GM19238 (cell line): Measurements from ENCODE around the gene ATP13A3.
"Not testable (repeated sequence)": the region's sequence is repeated elsewhere in the genome, so short reads cannot be mapped to it uniquely, and the experiment has no call there.

ENCODE experiments used
- DNase-seq: peaks from one replicate; pipeline ENCODE4 v3.0.0; 2011; ENCODE audit warnings: low spot score; ENCODE audit not compliant: insufficient read length

ATP13A3 gene

DNA sequence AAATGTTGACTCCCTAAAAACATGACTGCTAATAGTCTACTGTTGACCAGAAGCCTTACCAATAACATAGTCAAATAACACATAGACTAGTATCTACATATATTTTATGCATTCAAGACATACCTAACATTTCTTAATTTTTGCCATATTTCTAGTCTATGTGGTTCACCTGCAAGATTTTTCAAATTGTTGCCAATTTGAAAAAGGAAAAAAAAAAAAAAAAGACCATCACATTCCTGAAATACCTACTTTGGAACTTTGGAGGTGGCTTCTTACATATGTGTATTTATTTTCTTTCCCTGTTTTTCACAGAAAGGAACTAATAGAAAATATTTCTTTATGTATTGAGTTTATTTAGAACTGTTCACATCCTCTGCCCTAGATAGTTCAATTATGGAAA, 13.4 kb upstream of the ATP13A3 start:
- DNase-seq, result no peak

DNA sequence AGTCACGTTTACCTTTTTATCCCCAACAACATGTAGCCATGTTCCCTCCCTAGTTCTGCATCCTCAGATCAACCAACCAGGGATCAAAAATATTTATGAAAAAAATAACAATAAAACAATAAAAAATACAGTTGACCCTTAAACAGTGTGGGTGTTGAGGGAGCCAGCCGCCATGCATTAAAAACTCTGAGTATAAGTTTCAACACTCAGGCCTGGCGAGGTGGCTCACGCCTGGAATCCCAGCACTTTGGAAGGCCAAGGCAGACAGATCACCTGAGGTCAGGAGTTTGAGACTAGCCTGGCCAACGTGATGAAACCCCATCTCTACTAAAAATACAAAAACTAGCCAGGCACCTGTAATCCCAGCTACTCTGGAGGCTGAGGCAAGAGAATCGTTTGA, 12.7 kb upstream of the ATP13A3 start:
- DNase-seq, result not testable (repeated sequence)

DNA sequence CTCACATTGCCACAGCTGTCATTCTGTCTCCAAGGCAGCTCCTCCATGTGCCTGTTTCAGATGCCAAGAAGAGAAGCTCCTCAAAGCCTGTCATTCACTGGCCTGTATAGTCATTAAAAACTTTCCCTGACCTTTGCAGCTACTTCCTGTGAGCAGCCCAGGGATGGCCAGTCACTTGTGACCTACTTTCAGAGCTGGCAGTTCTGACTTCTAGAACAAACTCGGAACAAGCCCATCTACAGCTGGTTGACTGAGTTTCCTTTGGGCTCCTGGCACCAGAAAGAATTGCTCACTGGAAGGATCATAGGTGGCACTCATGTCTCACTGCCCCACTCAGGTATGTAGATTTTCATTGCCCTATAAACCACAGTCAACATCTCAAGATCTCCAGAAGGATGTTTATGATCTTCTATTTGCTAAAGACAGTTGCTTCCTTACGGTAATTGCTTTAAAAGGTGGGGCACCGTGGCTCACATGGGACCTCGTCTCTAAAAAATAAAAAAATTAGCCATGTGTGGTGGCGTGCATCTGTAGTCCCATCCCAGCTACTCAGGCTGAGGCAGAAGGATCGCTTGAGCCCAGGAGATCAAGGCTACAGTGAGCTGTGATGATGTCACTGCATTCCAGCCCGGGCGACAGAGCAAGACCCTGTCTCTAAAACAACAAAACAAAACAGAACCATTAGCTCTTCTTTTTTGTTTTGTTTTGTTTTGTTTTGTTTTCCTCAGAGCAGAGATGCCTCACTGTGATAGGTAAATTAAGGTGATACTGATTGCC, 11.2 kb upstream of the ATP13A3 start:
- DNase-seq, result no peak

DNA sequence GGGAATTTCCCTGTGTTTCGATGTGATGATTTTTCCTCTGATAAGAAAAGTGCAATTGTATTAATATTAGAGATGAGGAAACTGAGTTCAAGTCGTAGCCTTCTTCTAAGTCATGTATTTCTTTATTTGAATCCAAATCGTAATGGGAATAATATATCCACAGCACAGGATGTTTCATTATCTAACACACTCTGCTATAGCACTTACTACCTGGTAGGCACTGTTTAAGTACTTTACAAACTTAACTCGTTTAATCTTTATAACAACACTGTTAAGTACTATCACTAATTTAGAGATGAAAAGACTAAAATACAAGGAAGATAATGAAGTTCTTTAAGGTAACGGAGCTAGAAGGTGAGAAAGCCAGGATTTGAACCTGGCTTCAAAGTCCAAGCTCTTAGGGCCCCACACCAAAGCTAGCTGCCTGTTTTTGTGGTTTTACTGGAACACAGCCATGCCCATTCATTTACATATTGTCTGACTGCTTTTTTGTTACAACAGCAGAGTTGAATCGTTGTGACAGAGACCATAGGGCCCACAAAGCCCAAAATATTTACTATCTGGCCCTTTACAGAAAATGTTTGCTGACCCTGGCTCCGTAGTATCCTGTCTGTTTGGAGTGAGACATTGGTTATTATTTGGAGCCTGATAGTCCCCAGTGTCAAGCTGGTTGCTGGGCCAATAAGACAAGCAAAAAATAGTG, 9.6 kb upstream of the ATP13A3 start:
- no peak for DNase-seq

DNA sequence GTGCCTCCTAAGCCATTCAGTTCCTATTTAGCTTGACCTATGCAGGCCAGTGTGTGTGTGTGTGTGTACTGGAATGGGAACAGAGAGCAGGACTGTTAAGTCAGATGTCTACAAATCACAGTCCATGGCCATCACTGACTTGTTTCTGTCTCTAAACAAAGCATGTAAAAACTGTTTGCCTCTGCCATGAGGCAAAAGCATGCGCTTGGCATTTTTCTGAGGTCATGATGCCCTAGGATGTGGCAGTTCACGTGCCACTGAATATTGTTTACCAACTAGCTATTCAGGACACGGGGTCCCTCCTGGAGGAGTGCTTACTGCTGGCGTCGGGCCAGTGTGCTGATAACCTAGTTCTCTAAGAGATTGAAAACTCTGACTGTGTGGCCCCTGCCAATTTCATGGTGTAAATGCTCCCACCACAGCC, 8.2 kb upstream of the ATP13A3 start:
- DNase-seq, result no peak

DNA sequence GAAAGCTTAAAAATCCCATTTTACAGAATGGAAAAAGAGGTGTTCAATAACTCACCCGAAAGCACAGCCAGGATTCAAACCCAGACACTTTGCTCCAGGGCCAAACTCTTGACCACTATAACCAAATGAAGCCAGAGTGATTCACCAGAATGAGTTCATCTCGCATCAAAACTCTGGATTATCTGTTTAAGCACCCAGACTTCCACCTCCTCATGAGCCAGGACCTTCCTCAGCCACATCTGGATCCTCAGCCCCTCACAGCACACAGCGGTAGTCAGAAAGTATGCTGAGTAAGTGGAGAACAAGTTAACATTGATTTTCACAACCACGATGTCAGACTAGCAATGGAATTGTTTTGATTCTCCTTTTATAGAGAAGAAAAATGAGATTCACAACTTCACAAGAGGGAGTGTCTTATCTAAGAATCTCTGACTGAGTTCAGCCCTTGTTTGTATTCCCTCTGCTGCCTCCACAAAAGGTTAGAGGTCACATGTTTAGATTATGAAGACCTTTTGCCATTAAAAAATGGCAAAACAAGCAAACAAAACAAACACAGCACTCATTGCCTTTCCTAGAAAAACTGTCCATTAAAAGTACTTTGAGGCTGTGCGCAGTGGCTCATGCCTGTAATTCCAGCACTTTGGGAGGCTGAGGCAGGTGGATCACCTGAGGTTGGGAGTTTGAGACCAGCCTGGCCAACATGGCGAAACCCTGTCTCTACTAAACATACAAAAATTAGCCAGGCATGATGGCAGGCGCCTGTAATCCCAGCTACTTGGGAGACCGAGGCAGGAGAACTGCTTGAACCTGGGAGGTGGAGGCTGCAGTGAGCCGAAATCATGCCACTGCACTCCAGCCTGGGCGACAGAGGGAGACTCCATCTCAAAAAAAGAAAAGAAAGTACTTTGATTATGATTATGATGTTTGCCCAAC, 7.5 kb upstream of the ATP13A3 start:
- DNase-seq, result not testable (repeated sequence)

DNA sequence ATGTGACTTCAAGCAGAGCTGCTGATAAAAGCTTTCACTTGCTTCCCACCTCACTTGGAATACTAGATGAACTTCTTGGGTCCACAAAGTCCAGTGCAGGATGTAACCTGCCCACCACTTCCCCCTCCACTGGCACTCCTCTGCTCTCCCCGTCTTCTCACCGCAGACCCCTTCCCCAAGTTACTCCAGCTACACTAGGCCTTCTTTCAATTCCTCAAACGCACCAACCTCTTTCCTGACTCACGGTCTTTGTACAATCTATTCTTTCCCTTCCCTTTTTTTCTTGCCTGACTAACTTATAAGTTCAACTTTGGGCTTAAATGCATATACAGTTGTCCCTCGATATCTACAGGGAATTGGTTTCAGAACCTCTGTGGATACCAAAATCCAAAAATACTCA, 5.2 kb upstream of the ATP13A3 start:
- no peak for DNase-seq

DNA sequence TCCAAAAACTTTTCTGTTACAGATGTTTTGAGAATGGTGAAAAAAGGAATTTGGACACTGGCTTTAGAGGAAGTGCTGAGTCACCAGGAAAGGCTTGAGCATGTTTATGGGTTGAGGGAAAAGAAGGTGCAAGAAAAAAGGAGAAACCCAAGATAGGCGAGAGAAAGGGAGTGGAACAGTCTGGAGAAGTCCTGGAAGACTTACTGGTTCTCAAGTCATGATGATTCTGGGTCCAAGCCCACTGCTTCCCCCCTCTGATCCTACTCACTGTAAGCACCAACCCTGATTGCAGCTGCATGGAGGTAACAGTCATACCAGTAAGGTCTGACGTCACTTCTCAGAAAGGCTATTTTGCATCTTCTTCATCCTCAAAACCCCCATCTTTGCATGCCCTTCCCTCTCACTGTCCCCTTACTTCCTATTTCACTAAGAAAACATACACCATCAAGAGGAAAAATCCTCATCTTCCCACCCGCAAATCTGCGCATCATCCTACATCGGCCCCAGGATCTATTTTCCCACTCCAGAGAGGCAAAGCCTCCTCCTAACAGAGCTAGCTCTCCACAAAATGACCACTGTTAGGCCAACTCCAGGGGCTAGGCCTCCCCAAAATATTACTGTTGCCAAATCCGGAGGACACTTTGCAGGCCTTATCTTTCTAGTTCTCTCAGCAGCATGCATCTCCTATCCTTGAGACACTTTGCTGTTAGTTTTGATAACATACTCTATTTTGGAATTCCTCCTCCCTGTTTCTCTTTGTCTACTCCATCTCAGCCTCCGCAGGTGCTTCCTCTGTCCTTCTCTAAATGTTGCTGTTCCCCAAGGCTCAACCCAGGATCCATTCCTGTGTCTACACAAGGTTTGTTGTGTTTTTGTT, 3.2 kb upstream of the ATP13A3 start:
- peak; percentile 37 for DNase-seq

DNA sequence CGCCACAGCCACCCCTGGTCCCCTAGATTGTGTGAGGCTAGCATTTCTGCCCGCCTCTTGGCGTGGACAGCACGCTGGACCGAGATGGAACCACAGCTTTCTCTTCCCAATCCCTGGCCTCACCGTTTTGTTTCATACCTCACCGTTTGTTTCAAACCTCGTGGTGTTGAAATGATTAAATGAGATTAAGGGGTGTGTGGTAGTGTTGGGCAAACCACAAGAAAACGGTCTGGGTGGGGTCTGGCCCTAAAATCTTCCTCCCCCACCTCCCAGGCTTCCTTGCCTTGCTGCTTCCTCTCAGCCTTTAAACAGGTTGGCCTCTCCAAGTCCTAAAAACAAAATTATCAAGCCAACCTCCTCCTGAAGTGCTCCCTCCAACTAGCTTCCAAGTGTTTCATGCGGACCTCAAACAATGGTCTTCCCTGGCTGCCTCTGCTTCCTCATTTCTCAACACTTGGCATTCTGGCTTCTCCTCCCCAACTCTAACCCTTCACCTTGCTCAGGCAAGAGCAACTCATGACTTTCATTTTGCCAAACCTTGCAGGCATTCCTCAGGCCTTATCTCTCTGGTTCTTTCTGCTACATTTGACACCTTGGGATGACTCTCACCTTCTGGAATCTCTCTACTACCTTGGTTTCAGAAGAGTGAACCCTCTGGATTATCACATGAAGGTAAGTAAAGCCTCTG, 1.4 kb upstream of the ATP13A3 start:
- no peak for DNase-seq

DNA sequence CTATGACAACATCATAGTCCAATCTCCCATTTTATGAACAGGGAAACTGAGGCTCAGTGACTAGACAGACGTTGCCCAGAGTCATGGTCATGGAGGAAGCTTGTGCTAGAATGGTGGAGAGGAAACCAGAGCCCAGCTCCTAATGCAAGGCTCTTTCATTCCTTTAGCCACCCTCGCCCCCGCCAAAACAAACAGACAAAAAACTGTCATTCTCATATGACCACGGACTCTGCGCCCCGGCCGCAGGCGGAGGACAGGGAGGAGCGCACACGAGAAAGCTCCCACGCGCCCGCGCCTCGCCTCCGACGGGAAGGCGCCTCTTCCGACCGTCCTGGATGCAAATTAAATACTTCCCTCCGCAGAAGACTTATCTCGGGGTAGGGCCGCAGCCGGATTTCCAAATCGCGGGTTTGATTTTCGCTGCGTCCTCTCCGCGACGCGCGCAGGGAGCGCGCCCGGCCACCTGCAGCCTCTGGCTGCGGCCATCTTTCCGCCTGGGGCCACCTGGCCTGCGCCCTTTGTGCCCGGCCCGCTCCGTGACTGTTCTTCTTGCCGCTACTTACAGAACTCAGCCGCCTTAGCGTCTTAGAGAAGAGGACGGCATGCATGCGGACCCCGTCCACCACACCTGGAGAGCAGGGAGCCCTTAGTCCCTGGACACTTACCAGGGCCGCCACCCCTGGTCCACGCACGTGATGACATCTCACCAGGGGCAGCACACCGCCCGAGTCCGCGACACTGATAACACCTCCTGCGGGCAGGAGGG, 670 bp upstream of the ATP13A3 start:
- peak; percentile 57 for DNase-seq

DNA sequence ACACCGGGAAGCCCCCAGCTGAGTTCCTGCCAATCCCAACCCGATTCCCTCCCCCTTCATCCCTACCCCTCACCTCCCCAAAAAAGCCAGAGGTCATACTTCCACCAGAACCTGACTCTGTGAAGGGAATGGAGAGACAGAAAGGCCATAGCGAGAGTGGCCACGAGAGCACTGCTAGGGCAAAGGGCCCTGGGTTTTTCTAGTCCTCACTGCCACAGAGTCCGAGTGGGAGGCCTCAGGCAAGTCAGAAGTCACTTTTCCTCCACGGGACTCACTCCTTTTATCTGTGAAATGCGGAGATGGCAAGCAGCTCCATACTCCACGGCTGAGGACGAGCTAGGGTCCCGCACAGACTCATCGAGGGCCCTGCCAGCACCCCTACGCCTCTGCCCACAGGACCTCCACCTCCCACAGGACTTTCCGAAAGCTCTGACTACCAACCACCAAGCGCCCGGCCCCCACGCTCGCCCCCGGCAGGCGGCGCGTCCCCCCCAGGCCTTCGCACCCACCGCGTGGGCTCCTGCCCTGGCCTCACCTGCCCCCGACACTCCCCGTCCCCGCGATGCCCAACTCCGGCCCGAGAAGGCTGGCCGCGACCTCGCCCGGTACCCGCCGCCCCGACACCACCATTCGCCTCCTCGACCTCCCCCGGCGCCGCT, 792 bp downstream of the ATP13A3 start:
- DNase-seq, result peak; percentile 46

DNA sequence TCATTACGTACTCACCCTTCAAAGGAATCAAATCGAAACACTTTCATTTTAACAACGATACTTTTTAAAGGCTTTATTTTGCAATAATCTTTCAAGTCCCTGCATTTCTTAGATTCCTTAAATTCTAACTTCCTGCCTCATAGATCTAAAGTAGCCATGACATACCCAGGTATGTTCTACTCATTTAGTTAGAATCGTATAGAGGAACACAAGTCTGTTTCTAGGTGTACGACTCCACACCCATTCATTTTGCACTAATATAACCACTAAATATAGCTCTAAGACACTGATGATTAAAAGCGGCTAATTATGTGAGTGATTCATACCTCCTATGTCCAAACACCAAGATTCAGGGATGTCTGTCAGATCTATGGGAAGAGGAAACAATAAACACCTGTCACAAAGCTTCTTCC, 1.3 kb downstream of the ATP13A3 start:
- no peak for DNase-seq

DNA sequence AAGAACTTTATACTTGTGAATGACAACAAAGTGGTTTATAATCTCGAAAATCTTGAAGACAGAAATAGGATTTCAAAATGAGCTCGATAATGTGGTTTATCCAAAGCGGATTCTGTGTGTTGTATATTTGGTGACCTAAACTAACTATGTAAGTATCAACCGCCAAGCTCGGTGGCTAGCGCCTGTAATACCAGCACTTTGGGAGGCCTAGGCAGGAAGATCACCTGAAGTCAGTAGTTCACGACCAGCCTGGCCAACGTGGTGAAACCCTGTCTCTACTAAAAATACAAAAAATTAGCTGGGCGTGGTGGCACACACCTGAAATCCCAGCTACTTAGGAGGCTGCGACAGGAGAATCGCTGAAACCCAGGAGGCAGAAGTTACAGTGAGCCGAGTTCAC, 2.2 kb downstream of the ATP13A3 start:
- DNase-seq, result no peak

DNA sequence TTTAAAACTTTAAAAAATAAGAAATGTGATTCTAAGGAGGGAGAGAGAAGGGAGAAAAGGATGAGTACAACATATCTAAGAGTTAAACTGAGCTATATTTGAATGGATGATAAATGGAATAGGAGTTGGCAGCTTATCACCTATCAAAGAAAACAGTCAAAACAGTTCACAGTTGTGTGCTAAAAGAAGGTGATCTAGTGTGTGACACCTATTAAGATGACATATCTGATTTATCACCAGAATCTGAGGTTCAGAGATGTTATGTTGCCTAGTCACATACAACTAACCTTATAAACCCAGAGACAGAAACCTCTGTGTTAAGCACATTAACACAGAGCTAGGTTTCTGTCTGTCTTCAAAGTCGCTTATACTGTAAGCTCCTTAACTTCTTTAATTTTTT, 3.0 kb downstream of the ATP13A3 start:
- no peak for DNase-seq

DNA sequence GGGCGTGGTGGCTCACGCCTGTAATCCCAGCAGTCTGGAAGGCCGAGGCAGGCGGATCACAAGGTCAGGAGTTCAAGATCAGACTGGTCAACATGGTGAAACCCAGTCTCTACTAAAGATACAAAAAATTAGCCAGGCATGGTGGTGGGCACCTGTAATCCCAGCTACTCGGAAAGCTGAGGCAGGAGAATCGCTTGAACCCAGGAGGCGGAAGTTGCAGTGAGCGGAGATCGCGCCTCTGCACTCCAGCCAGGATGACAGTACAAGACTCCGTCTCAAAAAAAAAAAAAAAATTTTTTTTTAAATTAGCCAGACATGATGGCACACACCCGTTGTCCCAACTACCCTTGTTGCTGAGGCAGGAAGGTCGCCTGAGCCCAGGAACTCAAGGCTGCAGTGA, 4.0 kb downstream of the ATP13A3 start:
- not testable (repeated sequence) for DNase-seq

DNA sequence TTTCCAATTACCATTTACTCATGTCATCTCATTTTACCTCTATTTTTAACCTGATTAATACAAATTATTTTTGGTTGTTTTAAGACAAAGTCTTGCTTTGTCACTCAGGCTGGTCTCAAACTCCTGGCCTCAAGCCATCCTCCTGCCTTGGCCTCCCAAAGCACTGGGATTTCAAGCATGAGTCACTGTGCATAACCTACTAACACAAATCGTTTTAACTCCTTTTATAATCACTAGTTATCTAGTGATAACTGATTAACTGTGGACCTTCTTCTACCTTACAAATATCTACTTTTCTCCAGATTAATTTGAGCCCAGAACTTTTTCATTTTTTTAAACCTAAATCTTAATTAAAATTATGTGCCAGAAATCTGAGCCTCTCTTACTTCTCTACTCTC, 4.6 kb downstream of the ATP13A3 start:
- DNase-seq, result no peak

DNA sequence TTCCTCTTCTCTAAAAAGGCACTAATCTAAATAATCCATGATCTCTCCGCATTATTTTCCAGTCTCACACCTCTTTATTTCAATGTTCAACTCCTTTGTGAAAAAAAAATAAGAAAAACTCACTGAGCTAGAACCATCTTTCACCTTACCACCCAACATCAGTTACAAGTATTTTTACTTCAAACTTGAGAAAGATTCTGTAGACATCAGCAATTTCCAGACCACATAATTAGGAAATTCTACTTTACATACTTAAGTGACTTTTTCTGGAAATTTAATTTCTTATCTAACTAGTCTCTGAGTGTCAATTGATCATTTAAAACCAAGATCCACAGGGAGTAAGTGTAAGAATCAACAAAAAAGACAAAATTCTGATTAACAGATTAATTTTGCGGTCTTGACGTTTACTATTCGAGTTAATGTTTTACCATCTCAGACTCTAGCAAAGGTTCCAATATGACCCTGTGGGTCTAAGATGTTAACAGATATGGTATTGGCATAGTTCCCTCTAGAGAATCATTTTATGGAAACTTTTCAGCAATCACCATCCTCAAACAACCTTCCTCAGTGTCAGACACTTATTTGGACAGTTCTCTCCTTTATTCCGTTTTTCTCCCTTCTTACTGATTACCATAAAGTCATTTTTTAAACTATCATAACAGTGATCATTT, 5.1 kb downstream of the ATP13A3 start:
- DNase-seq, result no peak

DNA sequence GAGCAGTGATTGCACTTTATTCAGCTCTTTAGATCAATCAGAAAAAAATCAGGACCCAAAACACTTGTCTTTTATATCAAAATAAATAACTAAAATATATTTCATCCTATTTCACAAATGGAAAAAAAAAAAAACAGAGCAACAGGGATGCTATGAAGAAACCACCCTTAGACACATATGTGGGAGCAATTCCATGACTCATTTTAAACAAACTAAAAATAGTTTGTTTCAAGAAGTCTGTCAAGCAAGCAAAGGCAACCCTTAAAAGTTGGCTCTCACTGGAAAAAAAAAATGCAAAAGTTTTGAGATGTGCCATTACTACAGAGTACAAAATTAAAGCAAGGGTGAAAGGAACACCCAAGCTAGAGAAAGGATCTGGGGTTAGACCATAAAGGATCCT, 5.7 kb downstream of the ATP13A3 start:
- DNase-seq, result no peak
